ENCODE data around the gene ICA1L.

ICA1L gene

GRCh38 chr2:202848813-202849212 lies 22.8 kb downstream of the ICA1L start:
- ATAC-seq = no peak
- TF ChIP-seq PATZ1 (CRISPR knock-in tag; IDR thresholded peaks at IDR 0.05; ENCODE audit: borderline replicate concordance) (no peak), PPARA (CRISPR knock-in tag; IDR thresholded peaks at IDR 0.05; ENCODE audit: borderline replicate concordance) (no peak), ZNF565 (CRISPR knock-in tag; conservative IDR thresholded peaks at IDR 0.05; ENCODE audit: low read depth) (no peak), TSHZ2 (CRISPR knock-in tag; IDR thresholded peaks at IDR 0.05) (no peak), RARB (CRISPR knock-in tag; IDR thresholded peaks at IDR 0.05) (no peak)
- TF ChIP-seq, protein P1, sequence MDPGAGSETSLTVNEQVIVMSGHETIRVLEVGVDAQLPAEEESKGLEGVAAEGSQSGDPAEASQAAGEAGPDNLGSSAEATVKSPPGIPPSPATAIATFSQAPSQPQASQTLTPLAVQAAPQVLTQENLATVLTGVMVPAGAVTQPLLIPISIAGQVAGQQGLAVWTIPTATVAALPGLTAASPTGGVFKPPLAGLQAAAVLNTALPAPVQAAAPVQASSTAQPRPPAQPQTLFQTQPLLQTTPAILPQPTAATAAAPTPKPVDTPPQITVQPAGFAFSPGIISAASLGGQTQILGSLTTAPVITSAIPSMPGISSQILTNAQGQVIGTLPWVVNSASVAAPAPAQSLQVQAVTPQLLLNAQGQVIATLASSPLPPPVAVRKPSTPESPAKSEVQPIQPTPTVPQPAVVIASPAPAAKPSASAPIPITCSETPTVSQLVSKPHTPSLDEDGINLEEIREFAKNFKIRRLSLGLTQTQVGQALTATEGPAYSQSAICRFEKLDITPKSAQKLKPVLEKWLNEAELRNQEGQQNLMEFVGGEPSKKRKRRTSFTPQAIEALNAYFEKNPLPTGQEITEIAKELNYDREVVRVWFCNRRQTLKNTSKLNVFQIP (CRISPR knock-in tag; IDR thresholded peaks at IDR 0.05; ENCODE audit: borderline replicate concordance, low read depth) = no peak

DNA sequence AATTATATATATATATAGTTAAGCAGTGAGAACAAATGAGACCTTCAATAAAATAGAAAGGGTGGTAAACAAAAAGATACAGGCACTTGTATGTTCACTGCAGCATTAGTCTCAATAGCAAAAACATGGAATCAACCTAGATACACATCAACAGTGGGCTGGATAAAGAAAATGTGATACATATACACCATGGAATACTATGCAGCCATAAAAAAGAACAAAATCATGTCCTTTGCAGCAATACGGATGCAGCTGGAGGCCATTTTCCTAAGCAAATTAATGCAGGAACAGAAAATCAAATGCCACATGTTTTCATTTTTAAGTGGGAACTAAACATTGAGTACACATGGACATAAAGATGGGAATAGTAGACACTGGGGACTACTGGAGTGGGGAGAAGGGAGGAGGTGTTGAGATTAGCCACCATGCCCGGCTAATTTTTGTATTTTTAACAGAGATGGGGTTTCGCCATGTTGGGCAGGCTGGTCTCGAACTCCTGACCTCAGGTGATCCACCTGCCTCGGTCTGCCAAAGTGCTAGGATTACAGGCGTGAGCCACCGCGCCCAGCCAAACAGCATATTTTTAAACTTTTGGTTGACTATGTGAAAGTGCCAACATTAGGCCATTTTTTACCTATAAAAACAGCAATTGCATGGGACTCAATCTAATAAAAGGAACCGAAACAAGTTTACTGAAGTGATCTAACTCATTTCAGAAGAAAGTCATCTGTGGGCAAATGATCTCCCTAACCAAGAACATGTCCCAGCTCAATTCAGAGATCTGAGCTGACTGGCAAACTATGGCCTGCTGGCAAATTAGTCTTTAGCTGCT lies 23.7 kb downstream of the ICA1L start:
- ATAC-seq = no peak
- TF ChIP-seq RARB (CRISPR knock-in tag; IDR thresholded peaks at IDR 0.05) (no peak), ZFP30 (CRISPR knock-in tag; IDR thresholded peaks at IDR 0.05) (no peak), BACH2 (CRISPR knock-in tag; IDR thresholded peaks at IDR 0.05; ENCODE audit: borderline replicate concordance) (no peak), OSR1 (CRISPR knock-in tag; IDR thresholded peaks at IDR 0.05) (no peak), PATZ1 (CRISPR knock-in tag; IDR thresholded peaks at IDR 0.05; ENCODE audit: borderline replicate concordance) (no peak), ZNF70 (CRISPR knock-in tag; IDR thresholded peaks at IDR 0.05) (no peak), PPARA (CRISPR knock-in tag; IDR thresholded peaks at IDR 0.05; ENCODE audit: borderline replicate concordance) (no peak), ZFP3 (CRISPR knock-in tag; IDR thresholded peaks at IDR 0.05) (no peak), CREB5 (CRISPR knock-in tag; IDR thresholded peaks at IDR 0.05; ENCODE audit: low read depth) (no peak), ARNTL (CRISPR knock-in tag; IDR thresholded peaks at IDR 0.05; ENCODE audit: borderline replicate concordance, low read depth) (no peak), ISL1 (CRISPR knock-in tag; IDR thresholded peaks at IDR 0.05) (no peak), ESRRG (CRISPR knock-in tag; IDR thresholded peaks at IDR 0.05) (no peak), SNAI2 (CRISPR knock-in tag; IDR thresholded peaks at IDR 0.05) (no peak), TOX (CRISPR knock-in tag; IDR thresholded peaks at IDR 0.05; ENCODE audit: borderline replicate concordance) (no peak), ZNF8 (CRISPR knock-in tag; IDR thresholded peaks at IDR 0.05) (no peak)
- TF ChIP-seq, protein P2, sequence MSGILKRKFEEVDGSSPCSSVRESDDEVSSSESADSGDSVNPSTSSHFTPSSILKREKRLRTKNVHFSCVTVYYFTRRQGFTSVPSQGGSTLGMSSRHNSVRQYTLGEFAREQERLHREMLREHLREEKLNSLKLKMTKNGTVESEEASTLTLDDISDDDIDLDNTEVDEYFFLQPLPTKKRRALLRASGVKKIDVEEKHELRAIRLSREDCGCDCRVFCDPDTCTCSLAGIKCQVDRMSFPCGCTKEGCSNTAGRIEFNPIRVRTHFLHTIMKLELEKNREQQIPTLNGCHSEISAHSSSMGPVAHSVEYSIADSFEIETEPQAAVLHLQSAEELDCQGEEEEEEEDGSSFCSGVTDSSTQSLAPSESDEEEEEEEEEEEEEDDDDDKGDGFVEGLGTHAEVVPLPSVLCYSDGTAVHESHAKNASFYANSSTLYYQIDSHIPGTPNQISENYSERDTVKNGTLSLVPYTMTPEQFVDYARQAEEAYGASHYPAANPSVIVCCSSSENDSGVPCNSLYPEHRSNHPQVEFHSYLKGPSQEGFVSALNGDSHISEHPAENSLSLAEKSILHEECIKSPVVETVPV (CRISPR knock-in tag; IDR thresholded peaks at IDR 0.05) = no peak
- TF ChIP-seq, protein P1 (CRISPR knock-in tag; IDR thresholded peaks at IDR 0.05; ENCODE audit: borderline replicate concordance, low read depth) = no peak

All from SK-N-SH treated with all-trans-retinoic acid at 6 μM for 48 hours (cell line).